Ovary (tissue), 3 donors: Measurements from ENCODE around the gene DDX54.

ENCODE experiments used
- CTCF ChIP-seq, 3 donors: fragments of 450-650 bp in 2 of 3; fragments of 200-600 bp in 1 of 3; IDR thresholded peaks; one replicate each; pipeline versions ENCODE4 v1.5.1 to v1.8.0; 2016 to 2022; ENCODE audit warnings: antibody characterized with exemption in 3 of 3, mild to moderate bottlenecking in 1 of 3
- EP300 ChIP-seq: sonication (generic); formaldehyde crosslinking; IDR thresholded peaks from one replicate; pipeline ENCODE4 v1.6.1; 2017; ENCODE audit warnings: antibody characterized with exemption
- donor health status: DM: no; HTN: no; CAD: no.

GRCh38 chr12:113230315-113231234, 45.3 kb upstream of the DDX54 start:
- no peak for TF ChIP-seq CTCF (IDR thresholded peaks at IDR 0.05)
- TF ChIP-seq EP300 = no peak
